Measurements from ENCODE around the gene GPN1. TPM values are rescaled to one million over a fixed set of nuclear protein-coding genes. Genes with fewer than 3 reads are reported as not detected.
"Not testable (repeated sequence)": the region's sequence is repeated elsewhere in the genome, so short reads cannot be mapped to it uniquely, and the experiment has no call there.

The GPN1 gene
- total and polyA plus RNA-seq, 2 experiments from 2014 or later, result 25.1 to 41.4 TPM

- Histone ChIP-seq H3K27ac (peak overlapping the region; percentile 87), H3K9ac (peak overlapping the region; percentile 92), H3K9me3 (ENCODE audit: low read depth) (no peaks in the 10 kb centered on the region), H3K9me2 (ENCODE audit: insufficient read depth) (no peaks in the 10 kb centered on the region), H3F3A (ENCODE audit: insufficient read depth) (peaks cover 29% of the 10 kb centered on the region), H3K79me2 (ENCODE audit: insufficient read depth) (peaks cover 10% of the 10 kb centered on the region), H3K27me3 (replicated peaks; ENCODE audit: insufficient read depth) (no peaks in the 10 kb centered on the region), H3K4me3 (peak overlapping the region; percentile 87), H3K36me3 (ENCODE audit: low read depth) (peaks cover 18% of the 10 kb centered on the region; the same call in 1 of the 2 replicates), H3K4me2 (ENCODE audit: unreplicated experiment) (peak overlapping the region; percentile 93), H4K20me1 (ENCODE audit: insufficient read depth) (no peaks in the 10 kb centered on the region), H2AFZ (peak overlapping the region; percentile 92), H3K4me1 (ENCODE audit: insufficient read depth) (peaks cover 25% of the 10 kb centered on the region)
- 0 to 1% methylated on average over 21 of the region's 21 CpGs for WGBS, 2 experiments (ENCODE audit: low coverage in 1 of 2, low lambda C conversion rate in 2 of 2, missing lambda C conversion rate in 2 of 2)
- DNase-seq, result peak; percentile 96
- in situ Hi-C loops (cut with MboI), result no loop called here
- TF ChIP-seq EZH2 (IDR thresholded peaks at IDR 0.05; ENCODE audit: insufficient read depth, poor library complexity, severe bottlenecking), result no peak
- no peak for TF ChIP-seq EZH2phosphoT487 (IDR thresholded peaks at IDR 0.05; ENCODE audit: insufficient read depth, low read depth)
Measured at GRCh38 chr2:27627963-27628766, 685 bp upstream of the GPN1 start.

- H3K4me1 ChIP-seq (ENCODE audit: insufficient read depth), result peaks cover 15% of the 10 kb centered on the region
- in situ Hi-C loops (cut with MboI), result not testable (repeated sequence)
Measured at GRCh38 chr2:27630257-27630656, 1.4 kb downstream of the GPN1 start.

GRCh38 chr2:27634291-27634690 lies 5.4 kb downstream of the GPN1 start:
- no peak overlapping the region for H2AFZ ChIP-seq
- no peak overlapping the region for H3K9ac ChIP-seq
- H3K4me3 ChIP-seq, result no peak overlapping the region
- H3K4me2 ChIP-seq (ENCODE audit: unreplicated experiment), result no peak overlapping the region
- no peaks in the 10 kb centered on the region for H3K27me3 ChIP-seq (replicated peaks; ENCODE audit: insufficient read depth)
- H3K4me1 ChIP-seq (ENCODE audit: insufficient read depth), result peaks cover 23% of the 10 kb centered on the region
- no peak for DNase-seq
- peaks cover 7% of the 10 kb centered on the region for H3K79me2 ChIP-seq (ENCODE audit: insufficient read depth)
- H3K36me3 ChIP-seq (ENCODE audit: low read depth), result peaks cover 35% of the 10 kb centered on the region
- in situ Hi-C loops (cut with MboI), result no loop called here
- no peaks in the 10 kb centered on the region for H3K9me3 ChIP-seq (ENCODE audit: low read depth)
- H3F3A ChIP-seq (ENCODE audit: insufficient read depth), result peaks cover 37% of the 10 kb centered on the region
- H3K9me2 ChIP-seq (ENCODE audit: insufficient read depth), result no peaks in the 10 kb centered on the region
- H3K27ac ChIP-seq, result no peak overlapping the region
- H4K20me1 ChIP-seq (ENCODE audit: insufficient read depth), result peaks cover 3% of the 10 kb centered on the region; the same call in 1 of the 2 replicates
- TF ChIP-seq EZH2phosphoT487 (IDR thresholded peaks at IDR 0.05; ENCODE audit: insufficient read depth, low read depth), result no peak
- TF ChIP-seq EZH2 (IDR thresholded peaks at IDR 0.05; ENCODE audit: insufficient read depth, poor library complexity, severe bottlenecking), result no peak
- 95 to 97% methylated on average over 2 of the region's 2 CpGs for WGBS, 2 experiments (ENCODE audit: low coverage in 1 of 2, low lambda C conversion rate in 2 of 2, missing lambda C conversion rate in 2 of 2)

More at GRCh38 chr2:27630257-27630656, 1.4 kb downstream of the GPN1 start:
- H3F3A ChIP-seq (ENCODE audit: insufficient read depth), result peaks cover 21% of the 10 kb centered on the region
- DNase-seq; H4K20me1 ChIP-seq (ENCODE audit: insufficient read depth); H3K27me3 ChIP-seq (replicated peaks; ENCODE audit: insufficient read depth); H3K9me2 ChIP-seq (ENCODE audit: insufficient read depth); H3K9me3 ChIP-seq (ENCODE audit: low read depth); H3K9ac ChIP-seq; H2AFZ ChIP-seq; H3K27ac ChIP-seq: not testable (repeated sequence)
- peak overlapping the region; percentile 87; the same call in 1 of the 2 replicates for H3K4me3 ChIP-seq
- H3K4me2 ChIP-seq (ENCODE audit: unreplicated experiment), result peak overlapping the region; percentile 96
- peaks cover 32% of the 10 kb centered on the region for H3K36me3 ChIP-seq (ENCODE audit: low read depth)
- peaks cover 10% of the 10 kb centered on the region for H3K79me2 ChIP-seq (ENCODE audit: insufficient read depth)
- 93 to 100% methylated on average over 2 of the region's 2 CpGs for WGBS, 2 experiments (ENCODE audit: low coverage in 1 of 2, low lambda C conversion rate in 2 of 2, missing lambda C conversion rate in 2 of 2)

- H4K20me1 ChIP-seq (ENCODE audit: insufficient read depth), result peaks cover 3% of the 10 kb centered on the region; the same call in 1 of the 2 replicates
- peaks cover 39% of the 10 kb centered on the region for H3F3A ChIP-seq (ENCODE audit: insufficient read depth)
- H3K79me2 ChIP-seq (ENCODE audit: insufficient read depth), result no peaks in the 10 kb centered on the region
- no peak overlapping the region for H3K27ac ChIP-seq
- in situ Hi-C loops (cut with MboI), result no loop called here
- peaks cover 48% of the 10 kb centered on the region for H3K36me3 ChIP-seq (ENCODE audit: low read depth)
- no peak overlapping the region for H3K9ac ChIP-seq
- TF ChIP-seq EZH2phosphoT487 (IDR thresholded peaks at IDR 0.05; ENCODE audit: insufficient read depth, low read depth) (no peak), EZH2 (IDR thresholded peaks at IDR 0.05; ENCODE audit: insufficient read depth, poor library complexity, severe bottlenecking) (no peak)
- H3K4me2 ChIP-seq (ENCODE audit: unreplicated experiment), result peak overlapping the region; percentile 4
- peak; percentile 26 for DNase-seq
- no peaks in the 10 kb centered on the region for H3K27me3 ChIP-seq (replicated peaks; ENCODE audit: insufficient read depth)
- no peaks in the 10 kb centered on the region for H3K9me3 ChIP-seq (ENCODE audit: low read depth)
- H3K4me1 ChIP-seq (ENCODE audit: insufficient read depth), result peaks cover 20% of the 10 kb centered on the region
- H2AFZ ChIP-seq, result no peak overlapping the region
- no peaks in the 10 kb centered on the region for H3K9me2 ChIP-seq (ENCODE audit: insufficient read depth)
- 82 to 84% methylated on average over 5 of the region's 5 CpGs for WGBS, 2 experiments (ENCODE audit: low coverage in 1 of 2, low lambda C conversion rate in 2 of 2, missing lambda C conversion rate in 2 of 2)
- H3K4me3 ChIP-seq, result no peak overlapping the region
Measured at GRCh38 chr2:27636766-27637165, 7.9 kb downstream of the GPN1 start.
